T47D (cell line): ENCODE results near the gene PPP1R13B.
A peak's percentile ranks its signal among the peaks of the same experiment; 100 is the strongest.

Experiments used
- DNase-seq, 2 experiments: peaks; one replicate each; pipeline versions ENCODE4 v3.0.0 to v3.0.0-alpha.2; 2011 to 2012; ENCODE audit warnings: low read depth in 1 of 2, low spot score in 1 of 2
- JUND ChIP-seq: IDR thresholded peaks from 2 replicates; pipeline ENCODE4 v1.6.1; 2012; ENCODE audit warnings: low read depth
- in situ Hi-C: cut with HindIII; loops from 2 replicates; pipeline ENCODE4 v1.10.0; 2016; ENCODE audit warnings: low sequenced_read_pairs, low pct_unique_long_range_greater_than_20kb

The PPP1R13B gene

GRCh38 chr14:103743691-103744090 lies 103.7 kb downstream of the PPP1R13B start:
- TF ChIP-seq JUND = no peak
- in situ Hi-C loops = no loop called here
- DNase-seq = no peak

DNA sequence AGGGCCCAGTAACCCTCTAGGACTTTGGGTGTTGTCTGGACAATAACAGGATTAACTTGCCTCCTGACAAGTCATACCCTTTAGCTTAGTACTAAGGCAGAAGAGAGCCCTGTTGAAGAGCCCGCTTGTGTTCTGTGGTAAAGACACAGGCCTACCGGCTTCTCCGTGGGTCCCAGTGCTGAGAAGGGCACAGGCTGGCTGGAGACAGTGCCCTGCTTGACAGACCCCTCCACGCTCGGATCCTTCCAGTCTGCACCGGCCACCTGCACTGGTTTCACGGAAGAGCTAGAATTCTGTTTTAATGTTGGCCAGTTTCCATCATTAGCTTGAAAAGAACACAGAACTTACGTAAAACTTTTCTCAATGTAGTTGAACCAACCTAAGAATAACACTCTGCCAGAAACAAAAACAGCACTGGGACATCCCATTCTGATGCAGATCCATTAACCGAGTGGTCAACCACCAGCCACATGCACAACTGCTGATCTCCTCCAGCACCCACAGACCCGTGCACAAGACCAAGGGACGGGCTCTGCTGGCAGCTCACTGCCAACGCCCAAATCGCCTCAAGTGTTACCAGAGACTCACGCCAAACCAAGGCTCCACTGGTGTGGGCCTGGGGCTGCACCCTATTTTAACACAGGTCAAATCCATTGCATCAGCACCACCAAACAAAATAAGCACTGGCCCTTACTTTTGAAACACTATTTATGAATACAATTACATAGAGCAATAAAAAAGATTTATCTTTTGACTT lies 104.7 kb downstream of the PPP1R13B start:
- DNase-seq = no peak
- no peak for TF ChIP-seq JUND
- in situ Hi-C loops = no loop called here

DNA sequence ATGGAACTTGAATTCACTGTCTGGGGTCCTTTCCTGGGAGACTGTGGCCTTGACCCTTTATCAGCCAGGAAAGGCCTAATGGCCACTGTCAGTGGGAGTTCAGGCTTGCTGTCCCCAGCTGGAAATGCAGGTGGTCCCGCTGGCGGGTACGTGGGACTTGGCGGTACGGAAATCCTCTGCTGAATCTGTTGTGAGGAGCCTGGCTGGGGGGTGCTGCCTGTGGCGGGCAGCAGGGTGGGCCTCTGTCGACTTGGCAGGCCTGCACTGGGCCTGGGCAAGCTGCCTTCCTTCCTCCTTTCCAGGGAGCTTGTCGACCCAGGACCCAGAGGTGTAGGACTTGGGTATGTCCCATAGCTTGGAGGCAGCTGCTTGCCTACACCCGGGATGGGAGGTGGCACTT lies 105.5 kb downstream of the PPP1R13B start:
- in situ Hi-C loops = no loop called here
- no peak for TF ChIP-seq JUND
- DNase-seq = no peak

GRCh38 chr14:103740991-103741689 lies 106.2 kb downstream of the PPP1R13B start:
- no peak for DNase-seq
- TF ChIP-seq JUND = no peak
- in situ Hi-C loops = no loop called here

DNA sequence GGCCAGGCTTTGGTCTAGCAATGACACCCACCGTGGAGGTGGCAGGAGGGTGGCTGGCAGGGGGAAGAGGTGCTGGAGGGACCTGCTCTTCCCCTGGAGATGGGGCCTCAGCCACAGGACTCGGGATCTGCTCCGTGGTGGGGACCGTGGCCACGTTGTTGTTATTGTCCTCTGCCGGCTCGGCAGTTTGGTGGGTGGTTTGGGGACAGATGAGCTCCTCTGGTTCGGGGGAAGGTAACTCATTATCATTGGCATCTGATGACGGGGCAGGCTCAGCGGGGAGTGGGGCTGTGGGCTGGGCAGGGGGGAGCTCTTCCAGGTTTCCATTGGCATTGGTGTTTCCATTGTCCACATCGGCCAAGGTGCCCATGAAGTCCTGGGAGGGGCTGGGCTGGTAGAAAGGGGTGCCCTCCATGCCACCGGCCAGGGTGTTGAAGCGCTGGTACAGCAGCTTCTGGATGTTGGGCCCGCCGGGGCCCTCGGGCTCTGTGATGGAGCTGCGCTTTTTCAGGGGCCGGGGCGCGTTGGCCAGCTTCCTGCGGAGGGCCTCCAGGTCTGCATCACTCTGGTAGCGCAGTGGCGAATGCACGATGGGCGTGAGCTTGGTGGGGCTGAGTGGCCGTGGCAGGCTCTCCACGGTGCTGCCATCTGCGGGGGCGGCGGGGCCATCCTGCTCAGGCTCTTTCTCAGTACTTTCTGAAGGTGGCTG lies 107.4 kb downstream of the PPP1R13B start:
- in situ Hi-C loops = no loop called here

GRCh38 chr14:103739466-103739792 lies 107.9 kb downstream of the PPP1R13B start:
- DNase-seq = no peak
- no peak for TF ChIP-seq JUND
- in situ Hi-C loops = no loop called here

More for the DNA sequence above, 107.4 kb downstream of the PPP1R13B start:
- TF ChIP-seq JUND = no peak
- no peak for DNase-seq

DNA sequence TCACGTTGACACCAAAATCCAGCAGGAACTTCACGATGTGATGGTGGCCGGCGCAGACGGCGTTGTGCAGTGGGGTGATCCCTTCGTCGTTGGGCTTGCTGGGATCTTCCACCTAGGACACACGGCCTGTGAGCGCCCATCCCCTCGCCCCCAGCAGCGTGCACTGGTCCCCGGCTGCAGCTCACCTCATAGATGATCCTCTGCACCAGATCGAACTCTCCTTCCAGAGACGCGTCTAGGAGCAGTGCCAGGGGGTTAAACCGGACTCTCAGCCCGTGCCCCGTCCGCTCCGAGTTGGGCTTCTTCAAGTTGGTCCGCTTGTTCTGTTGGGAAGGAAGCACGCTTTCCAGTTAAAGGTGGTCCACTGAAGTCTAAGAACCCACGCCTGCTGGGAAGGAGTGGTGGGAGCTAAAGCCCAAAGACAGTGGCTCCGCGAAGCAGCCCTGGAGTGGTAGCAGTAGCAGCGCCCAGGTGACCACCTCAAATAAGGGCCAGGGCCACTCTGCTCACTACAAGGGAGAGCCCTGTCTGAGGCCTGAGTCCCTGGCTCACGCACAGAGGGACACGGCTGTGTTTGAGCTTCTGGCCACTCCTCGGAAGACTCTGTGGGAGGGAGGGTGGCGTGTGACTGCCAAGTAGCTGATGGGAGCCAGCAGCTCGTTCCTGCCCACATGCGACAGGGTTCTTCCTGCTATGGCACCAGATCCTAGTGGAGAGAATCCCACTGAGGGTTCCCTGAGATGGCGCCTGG lies 108.5 kb downstream of the PPP1R13B start:
- DNase-seq = no peak
- in situ Hi-C loops = no loop called here
- no peak for TF ChIP-seq JUND

- in situ Hi-C loops = no loop called here
- no peak for TF ChIP-seq JUND
- no peak for DNase-seq
These were observed 109.2 kb downstream of the PPP1R13B start for GRCh38 chr14:103738166-103738565.

DNA sequence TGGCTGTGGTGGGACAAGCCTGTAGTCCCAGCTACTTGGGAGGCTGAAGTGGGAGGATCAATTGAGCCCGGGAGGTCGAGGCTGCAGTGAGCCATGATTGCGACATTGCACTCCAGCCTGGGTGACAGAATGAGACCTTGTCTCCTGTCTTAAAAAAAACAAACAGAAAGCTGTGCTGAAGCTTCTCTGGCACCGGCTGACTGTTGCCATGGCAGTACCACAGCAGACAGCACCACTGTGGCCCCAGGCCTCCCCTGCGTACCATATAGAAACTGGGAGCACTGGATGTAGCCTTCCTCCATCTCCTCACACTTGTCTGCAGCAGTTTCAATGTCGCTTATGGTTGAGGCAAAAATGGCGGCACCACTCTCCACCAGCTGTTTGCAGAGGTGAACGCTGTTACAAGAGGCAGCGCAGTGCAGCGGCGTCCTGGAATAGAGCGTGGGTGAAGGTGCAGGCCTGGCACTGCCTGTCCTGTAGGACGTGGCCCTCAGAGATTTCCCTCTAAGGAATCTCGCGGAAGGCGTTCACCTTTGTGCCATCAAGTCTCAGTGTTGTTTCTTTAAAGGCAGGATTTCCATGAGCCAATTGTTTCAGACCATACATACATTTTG lies 109.8 kb downstream of the PPP1R13B start:
- no peak for TF ChIP-seq JUND
- in situ Hi-C loops = no loop called here
- no peak for DNase-seq

GRCh38 chr14:103736546-103737431 lies 110.6 kb downstream of the PPP1R13B start:
- in situ Hi-C loops = no loop called here
- no peak for TF ChIP-seq JUND
- peak in 1 of 2 experiments; percentile 40 for DNase-seq

DNA sequence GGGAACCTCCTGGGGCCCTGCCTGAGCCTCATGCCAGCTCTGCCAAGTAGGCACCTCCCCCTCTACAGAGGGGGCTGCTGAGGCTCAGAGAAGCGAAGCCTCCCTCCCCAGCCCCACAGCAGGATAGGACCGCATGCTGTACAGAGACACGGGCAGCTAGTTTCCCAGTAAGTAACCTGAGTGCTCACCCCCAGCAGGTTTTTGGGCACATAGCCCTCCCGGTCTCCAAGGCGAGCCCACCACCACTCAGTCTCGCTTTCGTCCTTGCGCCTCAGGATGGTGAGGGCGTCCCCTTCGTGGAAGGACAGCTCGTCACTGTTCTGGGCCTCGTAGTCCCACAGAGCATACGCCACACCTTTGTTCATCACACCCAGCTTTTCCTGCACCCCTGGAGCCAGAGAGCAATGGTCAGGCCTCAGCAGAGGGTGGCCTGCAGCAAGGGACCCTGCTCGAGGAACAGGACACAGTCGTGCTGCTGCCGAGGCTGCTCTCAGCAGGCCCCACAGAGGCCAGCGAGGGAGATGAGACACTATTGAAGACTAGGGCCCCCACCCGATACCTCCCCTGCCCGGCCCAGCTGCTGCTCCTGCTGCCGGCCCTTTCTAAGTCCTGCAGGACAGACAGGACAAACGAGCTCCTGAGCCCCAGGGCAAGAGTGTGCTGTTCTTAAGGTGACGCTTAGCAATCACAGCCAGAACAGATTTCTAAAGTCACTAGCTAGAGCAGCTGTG lies 111.4 kb downstream of the PPP1R13B start:
- TF ChIP-seq JUND = no peak
- DNase-seq = peak; percentile 78 to 96
- in situ Hi-C loops = no loop called here
